Measurements from ENCODE around the gene TMEM239.

The TMEM239 gene

GRCh38 chr20:2778602-2779321 lies 37.4 kb upstream of the TMEM239 start:
- POLR2A ChIA-PET, result no interaction called here
- DNase-seq (ENCODE audit: extremely low spot score), result no peak
- CTCF ChIA-PET, result no interaction called here
- TF ChIP-seq, protein P1, sequence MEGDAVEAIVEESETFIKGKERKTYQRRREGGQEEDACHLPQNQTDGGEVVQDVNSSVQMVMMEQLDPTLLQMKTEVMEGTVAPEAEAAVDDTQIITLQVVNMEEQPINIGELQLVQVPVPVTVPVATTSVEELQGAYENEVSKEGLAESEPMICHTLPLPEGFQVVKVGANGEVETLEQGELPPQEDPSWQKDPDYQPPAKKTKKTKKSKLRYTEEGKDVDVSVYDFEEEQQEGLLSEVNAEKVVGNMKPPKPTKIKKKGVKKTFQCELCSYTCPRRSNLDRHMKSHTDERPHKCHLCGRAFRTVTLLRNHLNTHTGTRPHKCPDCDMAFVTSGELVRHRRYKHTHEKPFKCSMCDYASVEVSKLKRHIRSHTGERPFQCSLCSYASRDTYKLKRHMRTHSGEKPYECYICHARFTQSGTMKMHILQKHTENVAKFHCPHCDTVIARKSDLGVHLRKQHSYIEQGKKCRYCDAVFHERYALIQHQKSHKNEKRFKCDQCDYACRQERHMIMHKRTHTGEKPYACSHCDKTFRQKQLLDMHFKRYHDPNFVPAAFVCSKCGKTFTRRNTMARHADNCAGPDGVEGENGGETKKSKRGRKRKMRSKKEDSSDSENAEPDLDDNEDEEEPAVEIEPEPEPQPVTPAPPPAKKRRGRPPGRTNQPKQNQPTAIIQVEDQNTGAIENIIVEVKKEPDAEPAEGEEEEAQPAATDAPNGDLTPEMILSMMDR (IDR thresholded peaks at IDR 0.05; ENCODE audit: control extremely low read depth, extremely low read depth, low read depth, missing control alignments), result no peak

DNA sequence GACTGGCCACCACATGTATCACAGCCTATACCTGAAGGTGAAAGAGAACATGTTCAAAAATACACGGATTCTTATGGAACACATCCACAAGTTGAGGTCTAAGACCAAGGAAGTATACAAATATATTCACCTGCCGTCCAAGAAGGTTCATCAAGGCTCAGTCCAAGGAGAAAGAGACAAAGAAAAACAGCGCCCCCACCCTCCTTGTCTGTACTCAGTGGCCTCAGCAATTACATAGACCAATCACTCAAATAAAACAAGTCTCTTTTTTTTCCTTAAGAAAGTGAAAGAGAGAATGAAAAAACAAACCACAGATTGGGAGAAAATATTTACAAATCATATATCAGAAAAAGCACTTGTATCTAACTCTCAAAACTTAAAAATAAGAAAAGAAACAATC lies 35.2 kb upstream of the TMEM239 start:
- no peak for DNase-seq (ENCODE audit: extremely low spot score)
- ChIA-PET CTCF (no interaction called here), POLR2A (no interaction called here)
- TF ChIP-seq, protein P1 (IDR thresholded peaks at IDR 0.05; ENCODE audit: control extremely low read depth, extremely low read depth, low read depth, missing control alignments), result no peak

- TF ChIP-seq, protein P1 (IDR thresholded peaks at IDR 0.05; ENCODE audit: control extremely low read depth, extremely low read depth, low read depth, missing control alignments), result no peak
- DNase-seq (ENCODE audit: extremely low spot score), result no peak
- CTCF ChIA-PET, result no interaction called here
- POLR2A ChIA-PET, result interaction anchor here (0.7 kb wide), 1 partner anchor 1890 kb away, joined by 5 read pairs; no protein-coding TSS in a partner anchor
Observed at GRCh38 chr20:2783908-2784566, 32.1 kb upstream of the TMEM239 start.

- ChIA-PET POLR2A (no interaction called here), CTCF (no interaction called here)
- TF ChIP-seq, protein P1 (IDR thresholded peaks at IDR 0.05; ENCODE audit: control extremely low read depth, extremely low read depth, low read depth, missing control alignments), result no peak
- DNase-seq (ENCODE audit: extremely low spot score), result no peak
Observed at GRCh38 chr20:2793471-2793870, 22.7 kb upstream of the TMEM239 start.

- POLR2A ChIA-PET, result no interaction called here
- no peak for DNase-seq (ENCODE audit: extremely low spot score)
- TF ChIP-seq, protein P1 (IDR thresholded peaks at IDR 0.05; ENCODE audit: control extremely low read depth, extremely low read depth, low read depth, missing control alignments), result no peak
- CTCF ChIA-PET, result interaction anchor here (0.9 kb wide), 1 partner anchor 14 kb away, joined by 3 read pairs; no protein-coding TSS in a partner anchor
Observed at GRCh38 chr20:2794202-2794748, 21.9 kb upstream of the TMEM239 start.

DNA sequence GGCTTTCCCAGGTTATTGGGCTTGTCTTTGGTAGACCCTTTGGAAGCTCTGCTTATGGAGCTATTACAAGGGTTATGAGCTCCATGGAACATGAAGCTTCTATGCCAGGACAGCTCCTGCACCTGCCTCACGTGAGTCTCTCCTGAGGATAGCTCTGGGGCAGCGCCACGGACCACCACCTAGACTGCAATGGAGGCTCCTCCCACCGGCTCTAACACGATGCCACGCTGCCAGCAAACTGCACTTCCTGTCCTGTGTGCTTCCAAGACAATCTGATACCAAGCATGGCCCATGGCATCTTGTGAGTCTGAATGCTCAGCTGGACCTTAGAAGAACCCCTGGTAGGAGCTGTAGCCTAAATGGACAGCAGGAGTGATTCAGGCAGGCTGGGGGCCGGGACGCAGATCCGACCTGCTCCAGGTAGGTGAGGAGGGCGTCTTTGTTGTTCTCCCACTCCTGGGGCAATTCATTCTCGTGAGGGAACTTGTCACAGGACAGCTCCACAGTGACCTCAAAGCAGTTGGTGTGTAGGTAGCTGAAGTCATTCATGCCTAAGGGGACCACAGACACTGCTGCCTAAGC lies 21.2 kb upstream of the TMEM239 start:
- ChIA-PET CTCF (interaction anchor here (0.9 kb wide), 1 partner anchor 15 kb away, joined by 3 read pairs; no protein-coding TSS in a partner anchor), POLR2A (no interaction called here)
- DNase-seq (ENCODE audit: extremely low spot score), result no peak
- TF ChIP-seq, protein P1 (IDR thresholded peaks at IDR 0.05; ENCODE audit: control extremely low read depth, extremely low read depth, low read depth, missing control alignments), result no peak

All from GM10248 (cell line).